Stimulated activated CD8-positive, alpha-beta memory T cell treated with anti-CD3 and anti-CD28 coated beads, Interleukin-2, amount 100 ng/mL, for 48 hours (primary cell): ENCODE data around the gene ITFG2.
A peak's percentile ranks its signal among the peaks of the same experiment; 100 is the strongest.

ENCODE experiments used
- DNase-seq, 2 donors: peaks; one replicate each; pipeline ENCODE4 v3.0.0-alpha.2; 2020; ENCODE audit warnings: low read depth in 2 of 2

ITFG2 gene

DNA sequence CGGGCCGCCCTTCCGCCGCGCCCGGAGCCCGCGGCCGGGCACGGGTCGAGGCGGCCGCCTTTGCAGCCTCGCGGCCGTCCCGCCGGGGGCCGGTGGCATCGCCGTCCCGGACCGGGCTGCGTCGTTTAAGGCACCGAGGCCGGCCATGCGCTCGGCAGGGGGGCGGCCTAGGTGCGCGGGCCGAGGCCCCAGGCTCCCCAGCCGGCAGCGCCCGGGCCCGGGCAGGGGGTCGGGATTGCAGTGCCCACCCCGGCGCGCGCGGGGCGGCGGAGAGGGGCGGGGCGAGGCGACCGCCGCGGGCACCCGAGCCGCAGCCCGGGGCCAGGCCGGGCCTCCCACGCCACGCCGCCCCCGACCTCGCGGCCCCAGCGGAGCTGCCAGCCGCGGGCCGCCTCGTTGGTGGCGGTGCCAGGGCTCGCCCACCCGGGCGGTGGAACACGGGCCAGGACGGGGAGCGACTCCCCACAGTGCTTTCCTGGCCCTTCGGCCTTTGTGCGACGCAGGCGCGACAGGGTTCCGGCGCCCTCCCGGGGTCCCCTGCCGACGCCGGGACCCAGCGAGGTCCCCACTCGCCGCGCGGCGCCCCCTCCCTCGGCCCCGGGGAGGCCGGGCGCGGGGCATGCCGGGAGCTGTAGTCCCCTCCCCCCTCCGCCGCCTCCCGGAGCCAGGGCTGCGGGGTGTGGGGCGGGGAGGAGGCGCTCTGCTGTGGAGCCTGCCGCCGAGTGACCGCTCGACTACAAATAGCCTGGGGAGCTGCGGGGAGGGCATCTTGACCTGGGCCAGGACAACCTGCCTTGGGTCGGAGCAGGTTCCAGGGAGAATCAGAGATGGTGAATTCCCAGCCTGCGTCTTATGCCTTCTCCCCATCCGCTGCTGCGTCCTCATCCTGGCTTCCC is 16.9 kb upstream of the ITFG2 start:
- DNase-seq = peak; percentile 64 to 68

DNA sequence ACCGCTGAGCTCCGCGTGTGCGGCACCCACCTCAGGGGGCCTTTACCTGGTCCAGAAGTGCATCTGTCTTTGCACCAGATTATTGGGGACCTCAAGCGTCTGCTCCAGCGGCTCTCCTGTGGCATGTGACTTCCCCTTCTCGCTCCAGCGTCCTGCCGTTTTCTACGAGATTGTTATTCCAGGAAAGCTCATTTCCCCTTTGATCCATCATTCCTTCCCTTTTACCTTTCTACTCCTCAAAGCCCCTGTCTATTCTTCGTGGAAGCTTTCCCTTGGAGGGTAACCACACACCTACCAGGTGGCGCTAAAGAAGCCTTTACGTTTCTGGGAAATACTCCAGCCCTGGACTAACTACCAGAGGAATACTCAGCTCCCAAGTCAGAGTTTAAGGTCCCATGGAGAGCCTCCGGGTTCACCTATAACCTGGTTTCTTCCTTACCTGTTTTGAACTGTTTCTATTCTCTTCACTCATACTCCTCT is 16.2 kb upstream of the ITFG2 start:
- no peak for DNase-seq

DNA sequence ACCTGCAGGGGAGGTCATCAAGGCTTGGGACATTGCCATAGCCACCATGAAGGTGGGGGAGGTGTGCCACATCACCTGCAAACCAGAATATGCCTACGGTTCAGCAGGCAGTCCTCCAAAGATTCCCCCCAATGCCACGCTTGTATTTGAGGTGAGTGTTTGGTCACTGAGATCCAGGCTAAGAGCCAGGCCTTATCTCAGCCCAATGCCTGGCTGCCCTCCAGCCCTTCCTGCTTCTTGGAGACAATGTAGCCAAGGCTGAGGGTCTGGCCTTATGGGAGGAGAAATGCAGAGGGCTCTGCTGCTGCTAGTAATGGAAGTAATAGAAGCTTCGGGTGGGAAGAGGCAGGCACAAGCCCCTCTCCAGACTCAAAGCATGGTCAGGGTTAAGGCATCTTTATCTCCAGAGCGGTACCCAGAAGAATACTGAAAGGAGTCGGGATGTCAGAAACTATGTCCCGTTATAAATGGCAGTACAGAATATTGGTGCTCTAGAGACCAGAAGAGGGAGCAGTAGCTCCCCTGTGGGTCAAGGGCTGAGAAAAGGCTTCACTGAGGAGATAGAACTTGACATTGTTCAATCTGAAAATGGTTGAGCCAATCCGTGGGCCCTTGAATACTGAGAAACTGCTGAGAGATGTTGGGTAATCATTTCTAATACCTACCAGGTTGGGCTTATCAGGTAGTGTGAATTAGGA is 14.6 kb upstream of the ITFG2 start:
- no peak for DNase-seq

DNA sequence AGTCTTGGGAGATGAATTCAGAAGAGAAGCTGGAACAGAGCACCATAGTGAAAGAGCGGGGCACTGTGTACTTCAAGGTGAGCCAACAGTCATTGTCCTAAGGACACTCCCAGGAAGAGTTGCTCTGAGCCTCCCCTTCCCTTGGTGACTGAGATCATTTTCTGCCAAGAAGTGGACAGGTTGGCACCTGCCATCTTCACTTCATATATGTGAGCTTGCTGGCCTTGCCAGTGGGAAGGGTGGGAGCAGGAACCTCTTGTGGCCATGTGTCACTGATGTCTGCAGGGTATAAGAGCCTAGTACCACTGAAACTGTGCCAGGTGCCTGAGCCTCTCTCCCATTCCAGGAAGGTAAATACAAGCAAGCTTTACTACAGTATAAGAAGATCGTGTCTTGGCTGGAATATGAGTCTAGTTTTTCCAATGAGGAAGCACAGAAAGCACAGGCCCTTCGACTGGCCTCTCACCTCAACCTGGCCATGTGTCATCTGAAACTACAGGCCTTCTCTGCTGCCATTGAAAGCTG is 12.4 kb upstream of the ITFG2 start:
- no peak for DNase-seq

DNA sequence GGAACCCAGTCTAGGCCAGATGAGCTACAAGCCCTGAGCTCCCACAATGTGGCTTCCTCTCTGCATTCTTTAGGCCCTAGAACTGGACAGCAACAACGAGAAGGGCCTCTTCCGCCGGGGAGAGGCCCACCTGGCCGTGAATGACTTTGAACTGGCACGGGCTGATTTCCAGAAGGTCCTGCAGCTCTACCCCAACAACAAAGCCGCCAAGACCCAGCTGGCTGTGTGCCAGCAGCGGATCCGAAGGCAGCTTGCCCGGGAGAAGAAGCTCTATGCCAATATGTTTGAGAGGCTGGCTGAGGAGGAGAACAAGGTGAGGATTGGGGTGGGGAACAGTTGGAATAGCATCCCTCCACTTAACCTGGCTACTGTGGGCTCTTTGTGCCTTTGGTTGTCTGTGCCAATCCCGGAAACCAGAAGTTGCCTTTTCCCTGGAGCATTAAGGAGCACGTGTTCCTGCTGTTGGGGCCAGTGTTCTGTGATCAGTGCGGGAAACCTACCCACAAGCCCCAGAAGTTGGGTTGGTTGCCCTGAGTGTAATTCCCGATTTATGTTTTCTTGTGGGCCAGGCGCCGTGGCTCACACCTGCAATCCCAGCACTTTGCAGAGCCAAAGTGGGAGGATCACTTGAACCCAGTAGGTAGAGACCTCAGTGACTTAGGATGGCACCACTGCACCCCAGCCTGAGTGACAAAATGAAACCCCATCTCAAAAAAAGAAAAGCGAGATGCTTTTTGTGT is 11.3 kb upstream of the ITFG2 start:
- no peak for DNase-seq

DNA sequence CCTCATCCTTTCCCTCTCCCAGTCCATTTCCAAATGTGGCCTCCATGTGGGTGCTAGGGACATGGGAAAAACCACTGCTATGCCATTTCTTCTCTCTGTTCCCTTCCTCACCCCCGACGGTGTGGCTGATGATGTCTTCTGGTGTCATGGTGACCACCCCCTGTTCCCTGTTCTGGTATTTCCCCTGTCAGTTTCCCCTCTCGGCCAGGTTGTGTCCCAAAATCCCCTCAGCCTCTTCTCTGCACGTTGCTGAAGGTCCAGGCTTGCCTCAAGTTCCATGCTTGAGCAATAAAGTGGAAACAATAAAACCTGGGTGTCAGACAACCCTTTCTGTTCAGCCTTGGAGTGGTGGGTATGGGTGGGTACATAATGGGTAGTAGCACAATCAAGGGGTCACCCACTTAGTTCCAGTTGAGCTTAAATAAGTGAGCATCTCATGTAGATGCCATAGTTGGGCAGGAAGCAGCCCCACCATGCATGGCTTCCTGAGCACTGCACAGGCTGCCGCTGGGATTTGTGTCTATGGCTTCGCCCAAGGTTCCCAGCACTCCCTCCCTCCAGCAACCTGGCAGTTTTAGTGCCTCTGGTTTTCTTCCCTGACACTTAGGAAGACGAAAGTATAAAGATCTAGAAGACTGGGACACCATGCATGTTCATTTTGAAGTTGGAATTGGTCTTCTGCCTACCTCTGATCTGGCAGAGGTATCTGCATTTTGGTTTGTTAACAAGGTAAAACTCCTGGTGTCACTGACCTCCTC is 8.7 kb upstream of the ITFG2 start:
- no peak for DNase-seq

DNA sequence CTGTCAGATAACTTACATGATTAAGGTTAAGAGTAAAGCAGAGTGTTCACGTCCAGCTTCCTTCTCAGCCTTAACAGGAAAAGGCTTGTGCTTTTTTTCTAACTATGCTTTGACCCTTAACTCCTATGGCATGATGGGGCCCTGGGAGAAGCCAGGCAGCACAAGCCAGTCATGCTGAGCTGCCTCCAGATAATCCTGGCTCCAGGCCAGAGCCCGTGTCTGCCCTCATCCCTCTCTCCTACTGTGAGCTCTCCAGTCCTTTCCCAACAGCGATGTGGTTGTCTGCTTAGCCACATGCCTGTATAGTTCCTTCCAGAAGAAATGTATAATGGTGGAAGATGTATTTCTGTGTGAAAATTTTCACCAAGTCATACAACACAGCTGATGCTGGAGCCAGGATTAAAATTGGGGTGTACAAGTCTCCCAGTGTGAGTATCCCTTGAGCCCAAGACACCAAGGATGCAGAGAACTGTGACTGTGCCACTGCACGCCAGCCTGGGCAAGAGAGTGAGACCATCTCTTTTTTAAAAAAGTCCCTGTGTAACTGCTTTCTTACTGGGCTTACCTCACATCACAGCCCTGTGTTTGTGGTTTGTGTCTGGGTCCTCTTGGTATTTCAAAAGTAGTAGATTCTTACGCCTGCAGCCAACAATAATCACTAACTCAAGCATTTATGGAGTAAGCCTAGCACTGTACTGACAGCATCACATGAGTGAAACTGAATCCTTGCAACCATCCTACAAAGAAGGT is 7.9 kb upstream of the ITFG2 start:
- DNase-seq = no peak

DNA sequence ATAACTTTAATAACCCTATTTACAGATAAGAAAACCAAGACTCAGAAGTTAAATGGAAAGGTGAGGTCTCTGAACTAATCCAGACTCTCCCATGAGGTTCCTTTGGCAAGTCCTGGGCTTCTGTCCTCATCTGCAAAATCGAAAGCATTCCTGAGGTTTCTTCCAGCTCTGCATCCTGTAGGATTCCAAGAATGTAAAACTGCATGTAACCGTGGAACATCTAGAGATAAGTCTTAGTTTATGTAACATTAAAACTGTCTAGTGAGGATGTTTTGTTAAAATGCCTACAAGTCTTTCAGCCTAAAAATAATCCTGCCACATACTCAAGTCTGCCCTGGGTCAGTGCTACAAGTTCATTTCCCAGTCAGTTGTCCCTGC is 7.3 kb upstream of the ITFG2 start:
- DNase-seq = no peak

DNA sequence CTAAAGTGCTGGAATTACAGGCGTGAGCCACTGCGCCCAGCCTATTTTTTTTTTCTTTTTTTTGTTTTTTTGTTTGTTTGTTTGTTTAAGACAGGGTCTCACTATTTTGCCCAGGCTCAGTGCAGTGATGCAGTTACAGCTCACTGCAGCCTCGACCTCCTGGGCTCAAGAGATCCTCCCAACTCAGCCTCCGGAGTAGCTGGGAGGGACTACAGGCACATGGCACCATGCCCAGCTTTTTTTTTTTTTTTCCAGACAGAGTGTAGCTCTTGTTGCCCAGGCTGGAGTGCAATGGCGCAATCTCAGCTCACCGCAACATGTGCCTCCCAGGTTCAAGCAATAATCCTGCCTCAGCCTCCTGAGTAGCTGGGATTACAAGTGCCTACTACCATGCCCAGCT is 5.8 kb upstream of the ITFG2 start:
- no peak for DNase-seq

DNA sequence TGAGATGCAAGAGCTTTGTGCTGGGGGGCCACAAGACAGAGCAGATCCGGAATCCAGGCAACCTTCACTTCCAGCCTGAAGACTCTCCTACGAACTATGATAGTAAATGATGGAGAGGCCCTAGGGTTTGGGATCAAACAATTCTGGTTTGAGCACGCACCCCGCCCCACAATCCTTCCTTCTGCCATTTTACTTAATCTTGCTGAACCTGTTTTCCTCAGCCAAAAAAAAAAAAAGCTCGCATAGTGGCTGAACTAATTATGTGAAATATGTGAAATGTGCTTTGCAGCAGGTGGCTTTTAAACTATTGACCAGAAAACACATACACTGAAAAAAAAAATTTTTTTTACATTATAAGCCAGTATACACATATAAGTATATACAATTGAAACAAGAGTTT is 667 bp upstream of the ITFG2 start:
- DNase-seq = no peak

DNA sequence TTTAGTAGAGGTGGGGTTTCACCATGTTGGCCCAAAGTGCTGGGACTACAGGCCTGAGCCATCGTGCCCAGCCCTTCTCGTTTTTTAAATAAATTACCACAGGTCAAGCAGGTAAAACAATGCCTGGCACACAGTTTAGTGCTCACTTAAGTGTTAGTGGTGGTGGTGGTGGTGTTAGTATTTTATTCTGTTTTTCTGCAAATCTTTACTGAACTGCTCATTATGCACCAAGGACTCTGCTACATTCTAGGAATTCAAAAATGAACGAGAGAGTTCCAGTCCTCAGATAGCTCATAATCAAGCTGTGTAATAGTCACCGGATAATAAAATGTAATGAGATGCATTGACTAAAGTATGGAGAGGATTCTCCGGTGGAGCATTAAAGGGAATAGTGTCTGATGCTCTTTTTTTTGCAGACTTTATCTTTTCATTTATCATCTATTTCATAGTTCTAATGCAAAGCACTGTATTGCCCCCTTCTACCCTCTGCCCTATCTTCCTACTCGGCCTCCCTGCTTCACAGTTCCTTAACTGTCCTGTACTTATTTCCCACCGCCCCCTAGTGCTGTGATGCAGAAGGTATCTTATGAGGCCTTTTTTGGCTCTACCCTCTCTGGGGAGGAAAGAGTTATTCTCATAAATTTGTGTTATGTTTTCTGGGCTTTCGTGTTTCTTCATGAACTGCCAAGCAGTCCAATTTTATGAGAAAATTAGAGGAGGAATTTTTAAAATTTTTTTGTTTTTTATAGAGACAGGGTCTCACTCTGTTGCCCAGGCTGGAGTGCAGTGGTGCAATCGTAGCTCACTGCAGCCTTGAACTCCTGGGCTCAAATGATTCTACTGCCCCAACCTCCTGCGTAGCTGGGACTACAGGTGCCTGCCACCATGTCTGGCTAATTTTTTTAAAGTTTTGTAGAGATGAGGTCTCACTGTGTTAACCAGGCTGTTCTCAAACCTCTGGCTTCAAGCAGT is 1.0 kb downstream of the ITFG2 start:
- peak in 1 of 2 donors; percentile 32 for DNase-seq

DNA sequence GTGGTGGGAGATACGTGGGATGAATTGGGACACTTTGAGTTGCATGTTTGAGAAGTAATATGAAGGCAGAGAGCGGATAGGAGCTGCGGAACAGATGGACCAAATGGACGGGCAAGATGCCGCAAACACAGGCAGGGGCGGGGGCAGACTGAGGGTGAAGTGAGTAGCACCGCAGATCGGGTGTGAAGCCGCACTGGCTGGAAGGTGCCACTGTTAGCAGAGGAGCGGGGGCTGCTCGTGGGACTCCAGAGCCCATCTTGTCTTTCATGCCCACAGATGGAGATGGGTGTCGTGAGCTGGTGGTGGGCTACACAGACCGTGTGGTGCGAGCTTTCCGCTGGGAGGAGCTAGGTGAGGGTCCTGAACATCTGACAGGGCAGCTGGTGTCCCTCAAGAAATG is 7.3 kb downstream of the ITFG2 start:
- no peak for DNase-seq

DNA sequence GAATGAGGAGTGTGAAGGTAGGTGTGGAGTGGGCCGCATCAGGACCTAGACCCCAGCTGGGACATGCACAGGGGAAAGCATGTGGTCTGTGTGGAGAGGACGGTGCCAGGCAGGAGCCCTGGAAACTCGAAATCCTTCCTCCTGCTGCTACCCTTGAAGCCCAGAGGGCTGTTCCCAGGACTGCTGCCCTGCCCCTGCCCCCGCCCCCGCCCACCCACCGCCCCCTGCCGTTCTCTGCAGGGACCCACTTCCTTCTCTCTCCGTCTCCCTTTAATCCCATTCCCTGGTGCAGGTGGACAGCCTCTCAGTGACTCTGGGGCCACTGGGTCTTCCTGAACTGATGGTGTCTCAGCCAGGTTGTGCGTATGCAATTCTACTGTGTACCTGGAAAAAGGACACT is 8.0 kb downstream of the ITFG2 start:
- DNase-seq = no peak

DNA sequence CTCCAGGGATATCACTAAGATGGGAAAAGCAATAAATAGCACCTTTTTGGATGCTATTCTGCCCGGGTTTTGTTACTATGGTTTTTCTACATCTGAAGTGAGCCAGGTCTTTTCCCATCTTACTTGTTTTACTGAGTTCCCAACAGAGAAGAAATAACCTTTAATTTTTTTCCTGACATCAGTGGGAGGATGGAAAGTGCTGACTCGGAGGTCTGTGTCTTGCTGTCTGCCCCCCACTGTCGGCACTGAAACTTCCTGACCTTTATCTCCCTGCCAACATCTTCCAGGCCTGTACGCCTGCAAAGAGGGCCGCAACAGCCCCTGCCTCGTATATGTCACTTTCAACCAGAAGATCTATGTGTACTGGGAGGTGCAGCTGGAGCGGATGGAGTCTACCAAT is 11.0 kb downstream of the ITFG2 start:
- no peak for DNase-seq

DNA sequence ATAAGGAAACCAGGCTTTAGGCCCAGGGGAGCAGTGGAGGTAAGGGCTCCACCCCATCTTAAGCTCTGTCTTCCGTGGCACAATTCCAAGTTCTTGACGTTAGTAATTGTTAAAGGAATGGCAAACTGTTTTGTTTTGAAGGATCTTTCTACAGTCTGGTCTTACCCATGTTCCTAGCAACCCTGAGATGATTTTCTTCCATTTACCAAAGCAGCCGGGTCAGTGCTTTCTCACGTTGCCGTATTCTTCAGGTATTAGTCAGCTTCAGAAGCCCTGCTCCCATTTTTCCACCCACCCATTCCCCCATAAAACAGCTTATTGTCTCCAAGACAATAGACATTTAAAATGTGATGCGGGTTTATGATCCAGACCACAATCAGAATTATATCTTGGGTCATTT is 12.1 kb downstream of the ITFG2 start:
- DNase-seq = no peak

DNA sequence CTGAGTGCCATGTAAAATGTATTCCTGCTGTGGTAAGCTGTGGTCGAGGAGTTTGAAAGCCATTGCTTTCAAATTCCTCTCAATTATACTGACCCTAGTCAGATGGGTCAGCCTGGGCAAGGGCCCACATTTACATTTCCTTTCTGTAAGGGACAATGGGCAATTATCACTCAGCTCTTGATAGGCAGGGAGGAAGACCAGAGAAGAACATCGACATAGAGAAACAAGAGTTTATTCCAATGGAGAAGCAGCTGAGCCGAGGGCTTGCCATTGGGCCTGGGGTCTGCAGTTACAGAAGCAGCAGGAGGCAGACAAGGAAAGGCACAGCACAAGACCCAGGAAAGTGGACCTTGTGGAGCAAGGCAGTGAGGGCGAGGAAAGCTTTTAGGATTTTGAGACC is 12.7 kb downstream of the ITFG2 start:
- no peak for DNase-seq

DNA sequence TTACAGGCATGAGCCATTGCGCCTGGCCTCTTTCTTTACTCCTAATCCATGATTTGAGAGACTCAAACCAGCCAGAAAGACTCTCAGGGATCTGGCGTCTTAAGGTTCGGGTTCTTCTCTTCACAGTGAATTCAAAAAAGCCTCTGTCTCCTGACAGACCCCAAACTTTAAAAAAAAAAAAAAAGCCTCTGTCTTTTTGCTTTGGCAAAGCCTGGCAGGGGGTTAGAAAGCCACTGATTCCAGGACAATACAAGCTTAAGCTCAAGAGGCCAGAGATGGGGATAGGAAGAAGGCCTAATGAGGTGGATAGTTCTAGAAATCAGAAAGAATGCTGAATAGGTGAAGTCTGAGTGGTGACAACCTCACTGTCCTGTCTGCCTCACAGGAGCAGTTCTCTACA is 13.6 kb downstream of the ITFG2 start:
- no peak for DNase-seq

DNA sequence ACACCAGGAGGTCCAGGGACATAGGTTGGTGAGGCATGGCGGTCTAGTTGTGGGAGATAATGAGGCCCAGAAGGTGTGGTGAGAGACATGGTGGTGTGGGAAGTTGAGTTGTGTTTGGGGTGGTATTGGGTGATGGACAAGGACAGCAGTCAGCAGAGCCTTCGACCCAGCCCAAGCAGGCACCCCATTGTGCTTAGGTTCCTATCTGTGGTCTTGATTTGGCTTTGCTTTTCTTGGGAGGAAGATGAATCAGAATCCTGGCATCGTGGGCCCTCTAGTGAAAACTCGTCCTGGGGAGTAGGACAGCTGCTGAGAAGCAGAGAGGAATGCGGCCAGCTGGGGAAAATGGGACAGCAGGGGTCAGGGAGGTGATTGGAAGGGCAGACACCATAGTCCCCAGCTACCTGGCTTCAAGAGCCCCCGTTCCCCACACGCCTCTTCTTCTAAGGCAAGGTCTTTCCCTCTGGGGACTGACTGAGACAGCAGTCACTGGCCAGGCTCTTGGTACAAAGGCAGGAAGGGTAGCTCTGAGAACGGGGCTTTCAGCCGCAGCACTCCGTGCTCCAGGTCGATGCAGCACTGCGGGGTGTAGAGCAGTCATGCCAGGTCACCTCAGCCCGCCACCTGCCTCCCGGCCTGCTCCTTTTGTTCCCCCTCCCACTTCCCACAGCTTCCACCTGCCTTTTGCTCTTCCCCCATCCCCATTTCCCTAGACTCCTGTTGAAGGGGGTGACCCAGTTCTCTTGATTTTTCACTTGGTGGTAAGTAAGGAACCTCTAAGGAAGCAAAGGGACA is 14.4 kb downstream of the ITFG2 start:
- DNase-seq = no peak

DNA sequence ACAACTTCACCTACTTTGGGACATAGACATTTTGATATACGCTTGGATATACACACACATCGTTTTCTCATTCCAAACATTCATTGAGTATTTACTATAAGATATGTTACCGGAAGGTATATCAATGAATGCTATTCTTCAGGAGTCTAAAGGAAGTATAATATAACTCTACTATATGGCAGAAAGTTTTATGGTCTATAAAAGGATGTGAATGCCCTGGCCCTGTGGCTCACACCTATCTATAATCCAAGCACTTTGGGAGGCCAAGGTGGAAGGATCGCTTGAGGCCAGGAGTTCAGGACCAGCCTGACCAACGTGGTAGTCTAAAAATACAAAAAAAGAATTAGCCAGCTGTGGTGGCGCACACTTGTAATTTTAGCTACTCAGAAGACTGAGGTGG is 16.8 kb downstream of the ITFG2 start:
- DNase-seq = no peak
